ENCODE data around the gene UBR4.
A peak's percentile ranks its signal among the peaks of the same experiment; 100 is the strongest.

The UBR4 gene

DNA sequence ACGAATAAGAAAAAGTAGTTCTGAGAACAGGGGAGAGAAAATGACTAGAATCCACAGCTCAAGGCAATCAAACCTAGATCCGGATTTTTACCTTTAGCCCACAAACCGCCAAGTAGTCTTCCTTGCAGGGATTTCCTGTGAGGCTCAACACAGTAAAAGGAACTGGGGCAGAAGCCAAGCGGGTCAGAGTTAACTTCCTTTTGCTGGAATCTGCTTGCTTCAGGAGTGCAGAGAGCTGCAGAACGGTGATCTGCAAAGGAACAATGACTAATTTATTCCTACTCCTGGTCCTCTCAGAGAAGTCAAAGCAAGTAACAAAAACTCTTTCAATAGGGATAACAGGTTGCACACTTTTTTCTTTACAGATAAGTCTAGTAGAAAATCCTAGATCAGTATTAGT, 53.4 kb downstream of the UBR4 start:
- no peak for TF ChIP-seq POLR2A (IDR thresholded peaks at IDR 0.05; ENCODE audit: low read length)
- no peak for TF ChIP-seq GATA1 (IDR thresholded peaks at IDR 0.05; ENCODE audit: low read depth, low read length)
- no peak for DNase-seq

DNA sequence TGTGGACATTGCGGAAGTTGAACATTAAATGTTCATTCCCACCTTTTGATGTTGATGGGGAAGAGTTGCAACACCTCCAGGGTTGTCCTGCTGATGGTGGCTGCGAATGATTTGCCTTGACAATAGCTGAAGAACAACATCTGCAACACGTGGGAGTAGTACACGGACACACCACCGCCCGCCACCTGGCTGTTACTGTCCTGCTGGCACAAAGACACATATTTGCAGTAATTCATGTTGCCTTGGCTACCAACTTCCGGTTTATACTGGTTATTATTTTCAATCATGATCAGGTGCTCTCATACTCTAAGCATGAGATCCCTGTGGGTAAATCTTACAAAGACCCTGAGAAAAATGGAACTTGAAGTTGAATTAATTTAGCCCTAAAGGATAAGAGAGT, 55.2 kb downstream of the UBR4 start:
- TF ChIP-seq POLR2A (IDR thresholded peaks at IDR 0.05; ENCODE audit: low read length) (no peak), GATA1 (IDR thresholded peaks at IDR 0.05; ENCODE audit: low read depth, low read length) (no peak)
- DNase-seq = no peak

DNA sequence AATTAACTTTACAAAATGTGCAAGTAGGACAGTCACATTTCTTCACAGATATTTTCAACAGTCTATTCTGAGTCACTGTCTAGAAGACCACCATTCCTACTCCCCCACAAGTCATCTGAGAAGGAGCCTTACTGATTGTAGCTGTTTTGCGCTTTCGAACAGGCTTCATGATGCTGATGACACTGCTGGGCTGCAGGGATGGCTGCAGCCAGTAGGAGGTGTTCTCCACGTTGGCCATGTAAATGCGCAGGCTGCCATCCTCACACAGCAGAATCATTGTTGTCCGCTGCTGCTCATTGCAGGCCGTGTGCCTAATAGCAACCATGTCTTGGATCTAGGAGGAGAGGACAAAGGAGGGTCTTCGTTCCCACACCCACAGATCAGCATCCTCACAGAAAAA, 56.9 kb downstream of the UBR4 start:
- TF ChIP-seq POLR2A (IDR thresholded peaks at IDR 0.05; ENCODE audit: low read length) = no peak
- TF ChIP-seq GATA1 (IDR thresholded peaks at IDR 0.05; ENCODE audit: low read depth, low read length) = no peak
- peak in 1 of 2 experiments; percentile 3 for DNase-seq

DNA sequence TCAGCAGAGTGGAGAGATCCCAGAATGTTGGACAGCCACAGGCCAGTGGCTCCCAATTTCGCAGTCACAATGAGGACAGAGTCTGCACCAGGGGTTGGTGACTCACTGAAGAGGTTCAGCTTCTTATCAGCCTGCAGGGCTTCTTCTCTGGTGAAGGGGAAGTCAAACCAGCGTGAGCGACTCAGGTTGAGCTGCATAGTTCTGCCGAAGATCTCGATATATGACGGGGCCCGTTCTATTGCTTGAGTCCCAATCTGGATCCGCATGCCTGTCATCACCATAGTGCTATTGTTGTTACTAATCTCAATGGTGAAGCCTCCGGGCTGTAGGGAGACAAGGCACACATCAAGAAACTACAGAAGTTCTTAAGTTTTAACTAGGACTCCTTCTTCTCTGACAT, 58.5 kb downstream of the UBR4 start:
- peak in 1 of 2 experiments; percentile 8 for DNase-seq
- no peak for TF ChIP-seq GATA1 (IDR thresholded peaks at IDR 0.05; ENCODE audit: low read depth, low read length)
- no peak for TF ChIP-seq POLR2A (IDR thresholded peaks at IDR 0.05; ENCODE audit: low read length)

DNA sequence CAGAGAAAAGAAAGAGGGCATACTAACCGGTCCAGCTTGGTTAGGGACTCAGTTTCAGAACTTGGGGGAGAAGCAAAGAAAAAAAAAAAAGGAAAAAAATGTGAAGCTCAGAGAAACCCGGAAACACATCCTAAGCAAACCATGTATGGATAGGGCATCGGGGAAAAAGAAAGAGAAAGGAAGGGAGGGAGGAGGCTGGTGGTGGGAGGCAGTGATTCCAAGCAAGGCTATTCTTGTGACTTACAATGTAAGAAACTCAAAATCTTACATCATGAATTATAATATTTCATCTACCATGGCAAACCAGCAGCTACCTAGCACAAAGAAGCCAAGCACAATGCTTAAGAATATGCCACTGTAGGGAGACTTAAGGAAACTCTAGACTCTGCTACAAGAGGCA, 60.3 kb downstream of the UBR4 start:
- TF ChIP-seq POLR2A (IDR thresholded peaks at IDR 0.05; ENCODE audit: low read length) (no peak), GATA1 (IDR thresholded peaks at IDR 0.05; ENCODE audit: low read depth, low read length) (no peak)
- no peak for DNase-seq

DNA sequence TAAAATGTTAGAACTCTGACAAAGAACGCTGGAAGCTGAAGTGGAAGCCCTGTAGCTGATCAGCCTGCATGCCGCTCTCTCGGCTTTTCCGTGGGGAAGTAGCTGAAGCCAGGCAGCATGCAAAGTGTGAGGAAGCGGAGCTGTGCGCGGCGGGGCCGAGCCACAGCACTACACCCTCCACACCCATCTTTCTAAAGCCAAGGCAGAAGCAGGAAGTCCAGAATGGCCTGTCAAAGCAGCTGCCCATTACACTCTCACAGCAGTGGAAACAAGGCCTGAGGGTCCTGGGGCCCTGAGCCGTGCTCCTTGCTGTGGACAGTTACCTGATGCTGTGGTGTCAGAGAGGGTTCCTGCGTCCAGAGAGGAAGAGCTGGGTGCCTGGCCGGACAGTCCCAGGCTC, 69.6 kb downstream of the UBR4 start:
- DNase-seq = no peak
- TF ChIP-seq GATA1 (IDR thresholded peaks at IDR 0.05; ENCODE audit: low read depth, low read length) = no peak
- no peak for TF ChIP-seq POLR2A (IDR thresholded peaks at IDR 0.05; ENCODE audit: low read length)

DNA sequence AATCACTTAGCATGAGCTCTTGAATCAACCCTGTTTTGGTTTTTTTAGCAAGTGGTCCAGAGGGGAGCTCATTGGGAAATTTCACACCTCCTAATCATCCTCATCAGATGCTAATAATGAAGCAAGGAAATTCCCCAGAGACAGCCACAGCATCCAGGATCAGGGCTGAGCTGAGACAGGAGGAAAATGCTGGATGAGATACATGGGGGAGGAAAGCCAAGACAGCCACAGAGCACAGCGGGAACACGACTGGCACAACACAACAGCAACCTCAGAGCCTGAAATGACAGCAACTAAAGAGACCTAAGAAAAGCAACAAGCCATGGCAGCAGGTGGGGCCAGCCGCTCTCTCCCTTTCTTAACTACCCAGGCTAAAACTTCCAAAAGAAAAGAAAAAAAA, 70.4 kb downstream of the UBR4 start:
- TF ChIP-seq GATA1 (IDR thresholded peaks at IDR 0.05; ENCODE audit: low read depth, low read length) (no peak), POLR2A (IDR thresholded peaks at IDR 0.05; ENCODE audit: low read length) (no peak)
- DNase-seq = no peak

DNA sequence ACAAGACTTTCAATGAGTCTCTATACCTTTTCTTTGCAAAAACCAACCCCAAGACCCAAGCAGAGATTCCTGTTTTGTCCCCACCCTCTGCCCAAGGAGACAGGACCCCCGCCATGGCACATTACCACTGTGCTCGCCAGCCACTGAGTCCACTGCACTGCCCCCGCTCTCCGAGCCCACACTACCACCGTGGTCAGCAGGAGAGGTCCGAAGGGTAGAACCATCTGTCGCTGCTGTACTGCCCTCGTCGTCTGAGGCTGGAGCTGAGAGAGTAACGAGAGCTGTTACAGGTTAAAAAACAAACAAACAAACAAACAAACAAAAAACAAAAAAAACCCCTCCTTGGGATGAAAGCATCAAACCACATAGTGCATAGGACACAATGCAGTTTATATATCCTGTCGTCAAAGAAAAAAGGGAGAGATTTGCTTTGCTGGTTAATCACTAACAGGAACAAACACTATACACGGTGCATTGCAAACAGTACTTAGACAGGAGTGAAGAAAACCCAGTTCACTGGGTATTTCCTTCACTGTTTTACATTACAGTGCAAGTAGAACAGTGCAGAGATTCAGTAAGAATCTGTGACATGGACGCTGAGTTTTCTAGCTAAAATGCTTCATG, 71.0 kb downstream of the UBR4 start:
- TF ChIP-seq POLR2A (IDR thresholded peaks at IDR 0.05; ENCODE audit: low read length) (no peak), GATA1 (IDR thresholded peaks at IDR 0.05; ENCODE audit: low read depth, low read length) (no peak)
- no peak for DNase-seq

DNA sequence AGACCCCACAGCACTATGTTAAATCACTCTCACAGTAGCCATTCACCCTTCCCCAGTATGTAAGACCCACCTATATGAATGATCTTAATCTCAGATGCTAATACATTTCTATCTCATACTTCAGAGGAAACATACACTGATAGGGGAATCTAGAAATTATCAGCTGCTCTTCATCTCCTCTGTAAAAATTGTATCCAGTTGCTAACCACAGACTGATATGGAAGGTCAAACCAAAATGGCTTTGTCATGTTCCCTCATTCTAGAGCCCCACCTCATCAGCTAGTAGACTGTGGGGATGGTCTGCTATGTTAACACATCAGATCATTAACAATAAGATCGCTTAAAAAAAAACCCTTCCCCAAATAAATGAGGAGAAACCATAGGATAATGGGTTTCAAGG, 71.7 kb downstream of the UBR4 start:
- no peak for TF ChIP-seq GATA1 (IDR thresholded peaks at IDR 0.05; ENCODE audit: low read depth, low read length)
- TF ChIP-seq POLR2A (IDR thresholded peaks at IDR 0.05; ENCODE audit: low read length) = no peak
- peak in 1 of 2 experiments; percentile 21 for DNase-seq

DNA sequence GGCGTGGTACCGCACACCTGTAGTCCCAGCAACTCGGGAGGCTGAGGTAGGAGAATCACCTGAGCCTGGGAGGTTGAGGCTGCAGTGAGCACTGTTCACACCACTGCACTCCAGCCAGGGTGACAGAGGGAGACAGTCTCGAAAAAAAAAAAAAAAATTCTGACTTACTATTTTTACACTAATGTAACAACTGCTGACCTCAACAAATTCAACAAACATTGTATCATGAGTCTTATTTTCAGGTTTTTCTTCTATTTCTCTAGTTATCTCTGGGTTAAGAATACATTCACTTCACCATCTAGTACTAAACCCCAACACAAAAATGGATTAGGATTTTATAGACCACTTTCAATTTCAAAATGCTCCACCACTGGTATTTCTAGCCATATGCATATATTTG, 72.9 kb downstream of the UBR4 start:
- TF ChIP-seq POLR2A (IDR thresholded peaks at IDR 0.05; ENCODE audit: low read length) = no peak
- TF ChIP-seq GATA1 (IDR thresholded peaks at IDR 0.05; ENCODE audit: low read depth, low read length) = no peak
- no peak for DNase-seq

DNA sequence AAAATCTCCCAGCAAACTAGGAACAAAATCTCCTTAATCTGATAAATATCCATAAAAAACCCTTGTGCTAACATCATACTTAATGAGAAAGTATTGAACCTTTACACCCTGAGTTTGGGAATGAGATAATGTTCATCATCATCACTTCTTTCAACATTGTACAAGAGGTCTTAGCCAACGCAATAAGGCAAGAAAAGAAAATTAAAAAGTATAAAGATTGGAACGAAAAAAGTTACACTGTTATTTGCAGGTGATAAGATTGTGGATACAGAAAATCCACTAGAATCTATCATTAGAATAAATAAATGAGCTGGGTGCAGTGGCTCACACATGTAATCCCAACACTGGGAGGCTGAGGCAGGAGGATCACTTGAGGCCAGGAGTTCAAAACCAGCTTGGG, 76.7 kb downstream of the UBR4 start:
- DNase-seq = no peak
- TF ChIP-seq GATA1 (IDR thresholded peaks at IDR 0.05; ENCODE audit: low read depth, low read length) = no peak
- no peak for TF ChIP-seq POLR2A (IDR thresholded peaks at IDR 0.05; ENCODE audit: low read length)

DNA sequence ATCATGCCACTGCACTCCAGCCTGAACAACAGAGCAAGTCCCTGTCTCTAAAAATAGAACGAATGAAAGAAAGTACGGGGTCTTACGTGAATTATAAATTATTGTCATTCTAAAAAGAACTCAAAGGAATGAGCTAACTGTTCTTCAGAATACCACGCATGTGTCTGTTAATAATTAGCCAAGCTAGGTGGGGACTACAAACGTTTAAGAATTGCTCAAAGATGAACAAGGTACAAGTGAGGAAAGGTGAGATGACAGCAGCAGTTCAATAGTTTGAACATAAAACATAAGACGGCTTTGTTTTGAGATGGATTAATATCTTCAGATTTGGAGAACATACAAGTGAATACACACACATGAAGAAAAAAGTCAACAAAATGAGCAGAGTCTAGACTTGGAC, 79.6 kb downstream of the UBR4 start:
- no peak for TF ChIP-seq GATA1 (IDR thresholded peaks at IDR 0.05; ENCODE audit: low read depth, low read length)
- no peak for TF ChIP-seq POLR2A (IDR thresholded peaks at IDR 0.05; ENCODE audit: low read length)

DNA sequence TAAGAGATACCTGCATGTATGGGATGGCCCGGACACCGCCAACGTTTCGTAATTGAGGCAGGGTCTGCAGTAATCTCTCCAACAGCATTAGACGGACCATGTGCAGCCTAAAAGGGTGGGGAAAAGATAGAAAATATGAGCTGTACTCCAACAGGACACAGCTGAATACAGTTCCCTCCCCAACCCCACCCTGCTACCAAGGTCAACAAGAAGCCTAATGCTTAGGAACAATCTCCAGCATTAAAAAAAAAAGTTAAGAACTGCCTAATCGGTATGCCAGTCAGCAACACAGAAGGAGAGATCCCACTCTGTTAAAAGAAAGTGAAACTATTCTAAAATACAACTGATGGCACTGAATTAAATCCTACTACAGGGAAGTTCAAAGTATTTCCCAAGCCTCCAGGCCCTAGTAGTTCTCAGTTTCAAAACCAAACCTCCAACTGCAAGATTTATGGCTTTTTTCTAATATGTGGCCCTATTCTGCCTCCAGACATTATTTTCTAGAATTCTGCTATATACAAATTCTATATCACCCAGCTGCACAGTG, 81.0 kb downstream of the UBR4 start:
- DNase-seq = no peak
- TF ChIP-seq POLR2A (IDR thresholded peaks at IDR 0.05; ENCODE audit: low read length) = no peak
- no peak for TF ChIP-seq GATA1 (IDR thresholded peaks at IDR 0.05; ENCODE audit: low read depth, low read length)

More for the DNA sequence above, 79.6 kb downstream of the UBR4 start:
- DNase-seq = no peak

DNA sequence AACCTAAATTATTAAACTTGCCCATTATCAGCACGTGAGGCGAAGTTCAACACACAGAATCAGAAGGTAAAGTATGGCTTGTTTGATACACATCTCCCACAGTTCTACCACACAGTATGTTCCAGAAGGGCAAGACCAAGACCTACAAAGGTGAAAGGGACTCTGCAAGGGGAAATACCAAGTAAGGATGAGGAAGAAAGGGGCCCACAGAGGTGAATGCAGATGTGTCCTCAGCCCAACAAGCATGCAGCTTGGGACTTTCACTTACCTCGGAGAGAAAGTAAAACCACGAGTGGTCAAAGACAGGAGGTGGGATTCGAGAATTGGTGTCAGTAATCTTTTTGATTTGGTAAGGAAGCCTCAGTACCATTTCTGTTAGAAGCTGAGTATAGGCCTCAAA, 85.8 kb downstream of the UBR4 start:
- DNase-seq = no peak
- TF ChIP-seq POLR2A (IDR thresholded peaks at IDR 0.05; ENCODE audit: low read length) (no peak), GATA1 (IDR thresholded peaks at IDR 0.05; ENCODE audit: low read depth, low read length) (no peak)

DNA sequence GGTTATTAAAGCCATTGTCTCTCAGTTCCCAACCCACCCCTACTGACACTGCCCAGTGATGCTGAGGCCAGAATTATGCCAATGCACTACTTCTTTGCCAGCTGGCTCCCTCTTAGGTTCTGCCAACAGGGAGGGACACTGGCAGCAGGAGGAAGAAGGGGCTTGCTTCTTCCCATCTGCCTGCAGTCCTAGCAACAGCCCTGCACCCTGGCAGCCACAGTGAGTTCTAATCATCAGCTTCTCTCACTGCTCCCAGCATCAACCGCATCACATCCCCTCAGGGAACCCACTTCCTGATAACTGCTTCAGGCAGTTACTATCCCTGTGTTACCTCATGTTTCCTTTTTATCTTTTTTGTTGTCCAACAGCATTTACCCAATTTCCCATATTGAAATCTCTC, 86.2 kb downstream of the UBR4 start:
- TF ChIP-seq POLR2A (IDR thresholded peaks at IDR 0.05; ENCODE audit: low read length) (no peak), GATA1 (IDR thresholded peaks at IDR 0.05; ENCODE audit: low read depth, low read length) (no peak)
- no peak for DNase-seq
